Measurements from ENCODE around the gene NAMPT. TPM values are rescaled to one million over a fixed set of nuclear protein-coding genes. Genes with fewer than 3 reads are reported as not detected.

NAMPT gene
- total RNA-seq, 1 experiment from 2014 or later: 364 TPM

DNA sequence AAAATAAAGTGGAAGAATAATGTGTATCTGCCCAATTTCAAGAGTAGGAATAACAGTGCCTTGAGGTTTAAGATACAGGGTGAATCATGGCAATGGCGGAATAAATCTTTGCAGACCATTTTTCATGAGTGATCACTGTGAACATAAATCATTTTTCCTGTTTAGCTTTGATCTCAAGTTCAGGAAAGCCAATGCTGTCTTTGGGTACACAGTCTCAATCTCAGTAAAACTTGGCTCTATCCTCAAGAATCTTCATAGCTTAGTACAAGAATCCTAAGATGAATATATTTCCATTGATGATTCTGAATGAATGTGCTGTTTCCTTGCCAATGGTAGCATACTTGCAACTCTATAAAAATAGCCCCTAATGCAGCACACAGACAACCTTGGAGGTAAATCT lies 6.8 kb downstream of the NAMPT start:
- peak overlapping the region; percentile 84 for H3K27ac Mint-ChIP-seq (ENCODE audit: unreplicated experiment)
- intact Hi-C loops (cut with micrococcal nuclease; ENCODE audit: unreplicated experiment): no loop called here
- no peak for DNase-seq
- H3K27me3 Mint-ChIP-seq (ENCODE audit: unreplicated experiment): no peaks in the 10 kb centered on the region
- TF ChIP-seq, protein P1, sequence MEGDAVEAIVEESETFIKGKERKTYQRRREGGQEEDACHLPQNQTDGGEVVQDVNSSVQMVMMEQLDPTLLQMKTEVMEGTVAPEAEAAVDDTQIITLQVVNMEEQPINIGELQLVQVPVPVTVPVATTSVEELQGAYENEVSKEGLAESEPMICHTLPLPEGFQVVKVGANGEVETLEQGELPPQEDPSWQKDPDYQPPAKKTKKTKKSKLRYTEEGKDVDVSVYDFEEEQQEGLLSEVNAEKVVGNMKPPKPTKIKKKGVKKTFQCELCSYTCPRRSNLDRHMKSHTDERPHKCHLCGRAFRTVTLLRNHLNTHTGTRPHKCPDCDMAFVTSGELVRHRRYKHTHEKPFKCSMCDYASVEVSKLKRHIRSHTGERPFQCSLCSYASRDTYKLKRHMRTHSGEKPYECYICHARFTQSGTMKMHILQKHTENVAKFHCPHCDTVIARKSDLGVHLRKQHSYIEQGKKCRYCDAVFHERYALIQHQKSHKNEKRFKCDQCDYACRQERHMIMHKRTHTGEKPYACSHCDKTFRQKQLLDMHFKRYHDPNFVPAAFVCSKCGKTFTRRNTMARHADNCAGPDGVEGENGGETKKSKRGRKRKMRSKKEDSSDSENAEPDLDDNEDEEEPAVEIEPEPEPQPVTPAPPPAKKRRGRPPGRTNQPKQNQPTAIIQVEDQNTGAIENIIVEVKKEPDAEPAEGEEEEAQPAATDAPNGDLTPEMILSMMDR (IDR thresholded peaks at IDR 0.05; ENCODE audit: unreplicated experiment): no peak
- BruUV-seq (replicated peaks): no TSS peak
- CTCF ChIA-PET: interaction anchor here (1.4 kb wide), 1 partner anchor 184 kb away, joined by 9 read pairs; no protein-coding TSS in a partner anchor
- H3K36me3 Mint-ChIP-seq (ENCODE audit: insufficient read depth, unreplicated experiment): peaks cover 98% of the 10 kb centered on the region
- peak overlapping the region; percentile 92 for H3K4me3 Mint-ChIP-seq (ENCODE audit: low read depth, unreplicated experiment)
- peaks cover 30% of the 10 kb centered on the region for H3K4me1 Mint-ChIP-seq (ENCODE audit: low read depth, unreplicated experiment)
- H3K9me3 Mint-ChIP-seq (ENCODE audit: low read depth, unreplicated experiment): no peaks in the 10 kb centered on the region

DNA sequence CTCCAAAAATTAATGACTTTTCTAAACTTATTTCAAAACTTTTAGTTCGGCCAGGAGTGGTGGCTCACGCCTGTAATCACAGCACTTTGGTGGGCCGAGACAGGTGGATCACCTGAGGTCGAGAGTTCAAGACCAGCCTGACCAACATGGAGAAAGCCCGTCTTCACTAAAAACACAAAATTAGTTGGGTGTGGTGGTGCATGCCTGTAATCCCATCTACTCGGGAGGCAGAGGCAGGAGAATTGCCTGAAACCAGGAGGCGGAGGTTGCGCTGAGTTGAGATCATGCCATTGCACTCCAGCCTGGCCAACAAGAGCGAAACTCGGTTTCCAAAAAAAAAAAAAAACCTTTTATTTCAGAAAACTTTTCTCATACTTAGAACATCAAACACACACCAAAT lies 8.3 kb downstream of the NAMPT start:
- Mint-ChIP-seq H3K9me3 (ENCODE audit: low read depth, unreplicated experiment) (no peaks in the 10 kb centered on the region), H3K27ac (ENCODE audit: unreplicated experiment) (peak overlapping the region; percentile 84), H3K36me3 (ENCODE audit: insufficient read depth, unreplicated experiment) (peaks cover 94% of the 10 kb centered on the region), H3K27me3 (ENCODE audit: unreplicated experiment) (no peaks in the 10 kb centered on the region), H3K4me3 (ENCODE audit: low read depth, unreplicated experiment) (no peak overlapping the region), H3K4me1 (ENCODE audit: low read depth, unreplicated experiment) (peaks cover 31% of the 10 kb centered on the region)
- TF ChIP-seq, protein P1 (IDR thresholded peaks at IDR 0.05; ENCODE audit: unreplicated experiment): no peak
- no peak for DNase-seq
- BruUV-seq (replicated peaks): no TSS peak
- intact Hi-C loops (cut with micrococcal nuclease; ENCODE audit: unreplicated experiment): no loop called here
- CTCF ChIA-PET: no interaction called here

DNA sequence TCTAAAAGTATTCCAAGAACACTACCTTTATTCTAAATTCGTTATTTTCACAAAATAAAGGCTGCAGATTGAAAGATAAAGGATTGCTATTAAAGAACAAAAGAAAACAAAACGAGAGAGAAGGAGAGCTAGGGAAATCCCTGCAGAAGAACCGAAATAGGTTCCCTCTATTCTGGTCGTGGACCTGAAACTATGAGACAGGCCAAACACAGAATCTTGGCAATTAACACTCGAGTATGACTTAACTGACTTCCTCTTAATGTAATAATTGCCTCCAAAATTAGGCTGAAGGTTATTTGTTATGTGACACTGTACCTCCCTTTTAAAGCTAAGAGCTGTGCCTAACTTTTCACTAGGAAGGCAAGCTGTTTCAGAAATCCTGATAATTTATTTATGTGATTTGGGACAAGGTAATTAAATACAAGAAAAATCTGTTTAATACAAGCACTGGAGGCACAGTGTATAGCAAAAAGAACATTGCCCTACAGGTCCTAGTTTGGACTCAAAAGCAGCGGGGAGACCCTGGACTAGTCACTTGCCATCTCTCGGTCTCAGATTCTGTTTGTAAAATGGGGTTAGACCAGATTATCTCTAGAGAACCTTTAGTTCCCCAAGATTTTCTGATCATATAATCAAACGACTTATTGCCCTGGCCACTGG lies 11.6 kb downstream of the NAMPT start:
- H3K27ac Mint-ChIP-seq (ENCODE audit: unreplicated experiment): peak overlapping the region; percentile 41
- TF ChIP-seq, protein P1 (IDR thresholded peaks at IDR 0.05; ENCODE audit: unreplicated experiment): no peak
- DNase-seq: no peak
- CTCF ChIA-PET: no interaction called here
- H3K36me3 Mint-ChIP-seq (ENCODE audit: insufficient read depth, unreplicated experiment): peaks cover 96% of the 10 kb centered on the region
- no peak overlapping the region for H3K4me3 Mint-ChIP-seq (ENCODE audit: low read depth, unreplicated experiment)
- intact Hi-C loops (cut with micrococcal nuclease; ENCODE audit: unreplicated experiment): loop anchor here (2.0 kb wide), 1 partner anchor 14 kb away; no protein-coding TSS in a partner anchor
- H3K4me1 Mint-ChIP-seq (ENCODE audit: low read depth, unreplicated experiment): peaks cover 30% of the 10 kb centered on the region
- no peaks in the 10 kb centered on the region for H3K27me3 Mint-ChIP-seq (ENCODE audit: unreplicated experiment)
- BruUV-seq (replicated peaks): no TSS peak
- no peaks in the 10 kb centered on the region for H3K9me3 Mint-ChIP-seq (ENCODE audit: low read depth, unreplicated experiment)

DNA sequence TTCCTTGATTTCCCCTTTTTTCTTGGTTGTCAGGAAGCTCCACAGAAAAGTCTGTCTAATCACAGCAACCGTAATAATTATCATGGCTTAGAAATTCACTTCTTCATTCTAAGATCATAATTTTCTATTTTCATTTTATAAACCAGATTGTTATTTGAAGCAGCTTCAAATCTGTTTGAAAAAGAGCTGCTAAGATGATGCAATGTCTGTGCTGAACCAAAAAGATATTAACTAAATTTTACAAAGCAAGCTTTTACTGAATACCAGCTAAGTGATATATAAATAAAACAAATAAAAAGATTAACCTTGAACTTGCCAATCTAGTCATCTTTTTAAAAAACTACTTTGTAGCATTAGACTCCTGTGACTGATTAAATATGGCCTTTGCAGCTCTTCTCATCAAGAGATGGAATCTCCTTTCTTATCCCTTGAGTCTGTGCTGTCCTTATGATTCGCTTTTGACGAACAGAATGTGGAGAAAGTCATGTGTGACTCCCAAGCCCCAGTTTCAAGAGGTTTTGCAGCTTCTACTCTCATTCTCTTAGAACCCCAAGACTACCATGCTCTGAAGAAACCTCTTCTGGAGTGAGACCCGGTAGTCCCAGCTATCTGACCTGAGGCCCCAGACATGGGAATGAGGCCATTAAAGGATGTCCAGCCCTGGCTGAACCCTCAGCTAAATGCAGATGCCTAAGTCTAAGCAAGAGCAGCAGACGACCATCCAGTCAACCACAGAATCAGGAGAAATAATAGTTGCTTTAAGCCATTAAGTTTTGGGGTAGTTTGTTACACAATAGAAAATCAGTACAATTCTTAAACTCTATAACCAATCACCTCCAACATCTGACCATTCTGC lies 14.4 kb downstream of the NAMPT start:
- Mint-ChIP-seq H3K27me3 (ENCODE audit: unreplicated experiment) (no peaks in the 10 kb centered on the region), H3K36me3 (ENCODE audit: insufficient read depth, unreplicated experiment) (peaks cover 96% of the 10 kb centered on the region), H3K4me3 (ENCODE audit: low read depth, unreplicated experiment) (no peak overlapping the region), H3K9me3 (ENCODE audit: low read depth, unreplicated experiment) (no peaks in the 10 kb centered on the region), H3K4me1 (ENCODE audit: low read depth, unreplicated experiment) (peaks cover 32% of the 10 kb centered on the region), H3K27ac (ENCODE audit: unreplicated experiment) (peak overlapping the region; percentile 78)
- intact Hi-C loops (cut with micrococcal nuclease; ENCODE audit: unreplicated experiment): no loop called here
- CTCF ChIA-PET: no interaction called here
- no peak for DNase-seq
- TF ChIP-seq, protein P1 (IDR thresholded peaks at IDR 0.05; ENCODE audit: unreplicated experiment): no peak
- BruUV-seq (replicated peaks): no TSS peak

All from Calu3 (cell line).